G401 (cell line): ENCODE data around the gene PRKACB. TPM values are rescaled to one million over a fixed set of nuclear protein-coding genes. Genes with fewer than 3 reads are reported as not detected.
"Not testable (repeated sequence)": the region's sequence is repeated elsewhere in the genome, so short reads cannot be mapped to it uniquely, and the experiment has no call there.

Experiments
- DNase-seq: peaks from one replicate; pipeline ENCODE4 v3.0.0-alpha.2; 2015; ENCODE audit warnings: low spot score
- in situ Hi-C: cut with HindIII; loops from 2 replicates; pipeline ENCODE4 v1.10.0; 2016; ENCODE audit warnings: low sequenced_read_pairs, mixed read lengths
- total RNA-seq: library from RNA; depleted of rRNA; stranded (reverse); fragments of >200 nt; shearing (Covaris generic); gene quantifications from 2 replicates; pipeline ENCODE4 v1.2.3, GENCODE V29; 2014; rRNA removed

The PRKACB gene
- 7.5 and 15.5 TPM in 2 replicates for total RNA-seq

GRCh38 chr1:84143796-84144565 is at the start of gene PRKACB:
Gene PRKACB (plus strand): TSS chr1:84144271. CDS start chr1:84144362, 91 bp downstream.
- no peak for DNase-seq
- in situ Hi-C loops, result no loop called here

GRCh38 chr1:84095308-84095707 is 48.8 kb upstream of the PRKACB start:
- DNase-seq, result no peak
- in situ Hi-C loops, result no loop called here

GRCh38 chr1:84096176-84096575 is 47.9 kb upstream of the PRKACB start:
- in situ Hi-C loops, result no loop called here
- DNase-seq, result no peak

GRCh38 chr1:84101204-84101603 is 42.9 kb upstream of the PRKACB start:
- no peak for DNase-seq
- in situ Hi-C loops, result no loop called here

GRCh38 chr1:84103197-84103992 is 40.7 kb upstream of the PRKACB start:
- peak; percentile 18 for DNase-seq
- in situ Hi-C loops, result no loop called here

GRCh38 chr1:84107538-84107937 is 36.5 kb upstream of the PRKACB start:
- in situ Hi-C loops, result not testable (repeated sequence)

GRCh38 chr1:84107955-84108354 is 36.1 kb upstream of the PRKACB start:
- in situ Hi-C loops, result no loop called here
- DNase-seq, result no peak

More at GRCh38 chr1:84107538-84107937, 36.5 kb upstream of the PRKACB start:
- DNase-seq, result not testable (repeated sequence)

GRCh38 chr1:84108900-84109578 is 35.0 kb upstream of the PRKACB start:
- DNase-seq, result no peak
- in situ Hi-C loops, result no loop called here

GRCh38 chr1:84110629-84111028 is 33.4 kb upstream of the PRKACB start:
- no peak for DNase-seq
- in situ Hi-C loops, result no loop called here

GRCh38 chr1:84116558-84116957 is 27.5 kb upstream of the PRKACB start:
- DNase-seq, result no peak
- in situ Hi-C loops, result no loop called here

GRCh38 chr1:84117868-84118267 is 26.2 kb upstream of the PRKACB start:
- in situ Hi-C loops, result no loop called here

GRCh38 chr1:84121360-84121759 is 22.7 kb upstream of the PRKACB start:
- no peak for DNase-seq
- in situ Hi-C loops, result no loop called here

More at GRCh38 chr1:84117868-84118267, 26.2 kb upstream of the PRKACB start:
- DNase-seq, result no peak

GRCh38 chr1:84122780-84123382 is 21.2 kb upstream of the PRKACB start:
- DNase-seq, result peak; percentile 72
- in situ Hi-C loops, result no loop called here

GRCh38 chr1:84133479-84133878 is 10.6 kb upstream of the PRKACB start:
- in situ Hi-C loops, result no loop called here
- DNase-seq, result no peak

- in situ Hi-C loops, result no loop called here
- no peak for DNase-seq
Observed at GRCh38 chr1:84135341-84135740, 8.7 kb upstream of the PRKACB start.

- in situ Hi-C loops, result no loop called here
- no peak for DNase-seq
Observed at GRCh38 chr1:84141182-84142003, 2.7 kb upstream of the PRKACB start.

GRCh38 chr1:84145068-84145467 is 997 bp downstream of the PRKACB start:
- no peak for DNase-seq
- in situ Hi-C loops, result no loop called here

- no peak for DNase-seq
- in situ Hi-C loops, result no loop called here
Observed at GRCh38 chr1:84146411-84147032, 2.5 kb downstream of the PRKACB start.
